K562 (cell line): Measurements from ENCODE around the gene C19orf18. TPM values are rescaled to one million over a fixed set of nuclear protein-coding genes. Genes with fewer than 3 reads are reported as not detected.

ENCODE experiments used
- CC2D1A ChIP-seq: fragments of 450-650 bp; IDR thresholded peaks from 2 replicates; pipeline ENCODE4 v1.6.1; 2017; ENCODE audit warnings: mild to moderate bottlenecking
- CREM ChIP-seq: IDR thresholded peaks from 2 replicates; pipeline ENCODE4 v1.6.1; 2014; ENCODE audit warnings: antibody characterized with exemption, low read depth
- ELF1 ChIP-seq: fragments of 200-800 bp; sonication (Bioruptor generic); IDR thresholded peaks from 2 replicates; pipeline ENCODE4 v1.6.1; 2016; ENCODE audit warnings: missing genetic modification characterization, missing compliant biosample characterization
- HCFC1 ChIP-seq: IDR thresholded peaks from 2 replicates; pipeline ENCODE4 v1.6.1; 2012; ENCODE audit warnings: low read depth, low read length, improper control_type of control experiment
- MAZ ChIP-seq, 2 experiments: fragments of 450-650 bp in 1 of 2; sonication (generic) in 1 of 2; formaldehyde crosslinking; IDR thresholded peaks in 1 of 2; conservative IDR thresholded peaks in 1 of 2; 2 replicates each; pipeline versions ENCODE4 v1.4.0 to v1.5.0; 2020; ENCODE audit warnings: mild to moderate bottlenecking in 1 of 2, missing genetic modification reagents in 1 of 2
- MTA3 ChIP-seq: fragments of 450-650 bp; formaldehyde crosslinking; IDR thresholded peaks from 2 replicates; pipeline ENCODE4 v1.6.1; 2017; ENCODE audit warnings: mild to moderate bottlenecking, borderline replicate concordance
- POLR2AphosphoS5 ChIP-seq: IDR thresholded peaks from 2 replicates; pipeline ENCODE4 v1.6.1; 2011; ENCODE audit warnings: mild to moderate bottlenecking, low read depth, low read length, moderate library complexity; ENCODE audit not compliant: control insufficient read depth, insufficient read depth
- SOX6 ChIP-seq: fragments of 450-650 bp; IDR thresholded peaks from 2 replicates; pipeline ENCODE4 v1.6.1; 2014; ENCODE audit warnings: mild to moderate bottlenecking
- SUPT5H ChIP-seq: fragments of 450-650 bp; IDR thresholded peaks from 2 replicates; pipeline ENCODE4 v1.6.1; 2016
- ZBTB2 ChIP-seq: fragments of 450-650 bp; IDR thresholded peaks from 2 replicates; pipeline ENCODE4 v1.6.1; 2016; ENCODE audit warnings: antibody characterized with exemption
- ZBTB33 ChIP-seq: sonication (generic); formaldehyde crosslinking; IDR thresholded peaks from 2 replicates; pipeline ENCODE4 v1.8.1; 2023; ENCODE audit warnings: mild to moderate bottlenecking, missing genetic modification reagents
- ZEB2 ChIP-seq: fragments of 450-650 bp; IDR thresholded peaks from 2 replicates; pipeline ENCODE4 v1.6.1; 2016
- polyA plus RNA-seq, 8 experiments: library from polyadenylated mRNA; depleted of rRNA in 4 of 8; stranded (reverse) in 5 of 8; unstranded in 3 of 8; fragments of >200 nt; fragmentation: Nextera tagmentation in 2 of 8; fragmentation: Illumina TruSeq in 1 of 8; extraction: Ambion mirVana in 2 of 8; extraction: Trizol in 1 of 8; gene quantifications; 2 replicates each; pipeline versions ENCODE4 v1.2.1 to v1.2.3, GENCODE V29; 2011 to 2014; ENCODE audit warnings: inconsistent platforms in 1 of 8, missing spikeins in 1 of 8
- total RNA-seq, 7 experiments: library from RNA; depleted of rRNA in 6 of 7; stranded (reverse); fragments of >200 nt in 6 of 7; fragmentation: Illumina TruSeq in 2 of 7; extraction: Trizol in 2 of 7; gene quantifications; 2 replicates each; pipeline versions ENCODE4 v1.2.1 to v1.2.3, GENCODE V29; 2011 to 2021; ENCODE audit warnings: low replicate concordance in 1 of 7

C19orf18 gene
- total and polyA plus RNA-seq, 9 of the 15 experiments (the other 6 are each of a cell fraction or from before 2014, with no cell fraction given), result not detected

- TF ChIP-seq MAZ (CRISPR knock-in tag; conservative IDR thresholded peaks at IDR 0.05 in 1 of 2, IDR thresholded peaks at IDR 0.05 in 1 of 2) (peak; percentile 46 to 55; a peak in 2 of 4 replicates), CC2D1A (peak; percentile 38; the same call in 1 of the 2 replicates), MTA3 (peak; percentile 47; the same call in 1 of the 2 replicates), SUPT5H (peak; percentile 54), CREM (peak; percentile 94), ZBTB33 (peak; percentile 67; the same call in 1 of the 2 replicates), SOX6 (peak; percentile 48; the same call in 1 of the 2 replicates), ELF1 (peak; percentile 92), POLR2AphosphoS5 (peak; percentile 18; the same call in 1 of the 2 replicates), ZBTB2 (peak; percentile 95), HCFC1 (peak; percentile 92), ZEB2 (peak; percentile 47; the same call in 1 of the 2 replicates)
- TF ChIP-seq, all 486 proteins: peak for 97; not testable (repeated sequence) for 389
Observed at GRCh38 chr19:57916168-57916995, 58.0 kb downstream of the C19orf18 start, which contains the start of gene ZNF417 (continued).
